ENCODE results near the gene FREY1.
A peak's percentile ranks its signal among the peaks of the same experiment; 100 is the strongest.

Gene FREY1, protein sequence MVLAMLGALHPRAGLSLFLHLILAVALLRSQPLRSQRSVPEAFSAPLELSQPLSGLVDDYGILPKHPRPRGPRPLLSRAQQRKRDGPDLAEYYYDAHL

DNA sequence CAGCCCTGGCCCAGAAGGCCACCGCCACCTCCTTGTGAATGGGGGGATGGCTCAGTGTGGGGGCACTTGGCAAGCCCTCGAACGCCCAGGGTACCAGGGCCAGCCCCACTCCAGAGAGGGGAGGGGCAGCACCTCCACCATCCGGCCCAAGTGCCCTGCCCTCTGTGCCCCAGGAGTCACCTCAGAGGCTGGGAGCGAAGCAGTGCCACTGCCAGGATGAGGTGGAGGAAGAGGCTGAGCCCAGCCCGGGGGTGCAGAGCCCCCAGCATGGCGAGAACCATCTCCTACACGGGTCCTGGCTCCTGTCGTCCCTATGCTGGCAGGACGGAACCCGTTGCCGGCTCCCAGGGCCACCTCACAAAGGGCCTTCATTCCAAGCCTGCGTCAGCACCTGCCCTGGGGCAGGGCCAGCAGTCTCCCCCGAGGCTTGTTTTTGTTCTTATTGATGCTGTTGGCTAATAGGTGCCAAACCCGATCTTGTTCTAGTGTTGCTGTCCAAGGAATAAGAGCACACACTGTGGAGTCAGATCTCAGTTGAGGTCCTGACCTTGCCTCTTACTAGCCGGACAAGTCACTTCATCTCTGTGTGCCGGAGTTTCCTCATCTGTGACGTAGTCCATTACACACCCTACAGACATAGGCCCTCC lies at the start of gene FREY1:
FREY1 (minus strand) TSS at position 307 of the 647 bp plus-strand sequence; CDS start at position 281, 26 bp downstream.
- no peak for DNase-seq

DNA sequence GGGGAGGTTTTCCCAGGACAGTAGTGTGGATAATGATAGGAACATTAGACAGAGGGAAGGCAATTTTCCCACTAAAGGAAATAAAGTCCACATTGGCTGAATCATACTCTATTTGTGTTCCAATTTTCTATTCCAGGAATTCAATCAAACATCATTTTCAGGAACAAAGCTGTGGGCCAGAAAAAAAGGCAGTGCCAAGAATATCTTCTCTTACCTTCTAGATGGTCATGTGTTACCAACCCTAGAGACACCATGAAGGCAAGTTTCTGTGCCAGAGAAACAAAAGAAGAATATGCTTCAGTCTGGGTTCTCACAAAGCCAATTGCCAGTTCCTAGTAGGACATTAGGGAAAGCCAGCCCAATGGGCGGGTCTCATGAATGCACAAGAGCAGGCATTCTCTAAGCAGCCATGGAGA lies 42.9 kb upstream of the FREY1 start:
- no peak for DNase-seq

DNA sequence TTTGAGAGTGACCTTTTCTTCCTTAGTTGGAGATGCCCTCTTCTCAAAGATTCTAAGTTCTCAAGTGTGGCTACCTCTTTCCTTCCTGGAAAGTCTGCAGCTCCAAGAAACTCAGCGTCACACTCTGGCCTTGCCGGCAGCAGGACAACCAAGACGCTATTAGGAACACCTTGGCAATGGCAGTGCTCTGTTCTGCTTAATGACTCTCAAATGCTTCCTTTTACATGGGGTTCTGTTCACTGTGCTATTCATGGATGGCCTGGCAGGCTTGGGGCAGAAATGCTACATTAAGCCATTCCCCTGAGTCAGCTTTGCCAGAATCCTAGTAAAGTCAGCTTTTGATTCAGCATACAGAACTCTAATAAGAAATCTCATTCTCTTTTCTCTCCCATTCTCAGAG lies 41.3 kb upstream of the FREY1 start:
- DNase-seq = no peak

DNA sequence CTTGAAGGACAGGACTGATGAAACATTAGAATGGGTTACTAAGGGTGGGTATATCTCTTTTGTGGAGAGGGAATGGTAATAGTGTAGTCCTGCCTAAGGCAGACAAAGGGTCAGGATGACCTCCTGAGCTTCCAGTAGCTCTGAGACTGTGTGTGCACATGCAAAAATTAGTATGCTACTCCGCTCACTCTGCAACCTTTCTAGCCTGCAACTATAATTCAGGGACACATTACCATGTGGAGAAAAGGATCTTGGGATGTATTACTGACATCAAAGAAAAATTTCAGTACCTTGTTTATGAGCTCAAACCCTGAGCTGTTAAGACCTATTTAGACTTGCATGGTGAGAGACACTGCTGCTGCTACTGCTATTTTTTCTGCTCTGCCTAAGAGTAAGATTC lies 40.8 kb upstream of the FREY1 start:
- DNase-seq = no peak

DNA sequence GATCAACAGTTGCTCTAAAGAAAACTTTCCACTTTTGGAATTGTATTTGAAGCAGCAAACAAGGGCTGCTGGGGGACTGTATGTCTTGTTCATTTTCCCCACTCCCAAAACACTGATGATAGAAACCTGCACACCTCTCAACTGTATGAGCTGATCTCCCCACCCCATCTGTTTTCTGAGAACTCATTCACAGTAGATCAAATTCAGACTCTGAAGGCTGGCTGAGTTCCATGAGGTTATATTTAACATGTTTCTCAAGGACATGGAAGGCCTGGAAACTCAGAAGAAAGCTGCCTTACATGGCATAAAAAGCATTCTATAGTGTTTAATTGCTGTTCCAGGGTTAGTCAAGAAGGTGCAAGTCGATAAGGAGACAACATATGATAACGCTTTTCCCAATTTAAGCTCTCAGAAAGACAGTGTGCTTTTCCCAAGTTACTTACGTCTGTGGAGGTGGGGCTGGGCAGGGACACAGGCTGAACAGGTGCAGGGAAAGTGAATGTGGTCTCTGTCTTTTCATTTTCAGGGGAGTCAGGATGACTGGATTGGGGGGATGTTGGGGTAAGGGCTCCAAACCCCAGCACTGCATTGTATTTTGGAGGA lies 38.4 kb upstream of the FREY1 start:
- no peak for DNase-seq

DNA sequence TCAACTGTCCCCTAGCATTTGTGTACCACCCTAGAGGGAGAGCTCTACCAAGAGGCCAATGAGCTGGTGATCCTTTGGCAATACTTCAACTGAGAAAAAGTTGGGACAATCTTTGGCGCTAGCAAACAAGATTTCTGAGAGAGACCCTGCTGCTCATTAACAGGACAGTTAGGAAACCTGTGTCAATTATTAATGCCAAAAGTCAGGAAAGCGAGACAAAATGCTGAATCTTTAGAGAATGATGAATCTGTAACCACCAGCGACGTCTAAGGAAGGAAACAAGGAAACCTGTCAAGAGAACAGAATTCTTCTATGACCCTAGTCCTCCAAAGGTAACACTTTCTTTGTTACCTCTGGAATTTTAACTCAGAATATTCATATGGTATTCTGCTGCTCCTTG lies 35.3 kb upstream of the FREY1 start:
- no peak for DNase-seq

DNA sequence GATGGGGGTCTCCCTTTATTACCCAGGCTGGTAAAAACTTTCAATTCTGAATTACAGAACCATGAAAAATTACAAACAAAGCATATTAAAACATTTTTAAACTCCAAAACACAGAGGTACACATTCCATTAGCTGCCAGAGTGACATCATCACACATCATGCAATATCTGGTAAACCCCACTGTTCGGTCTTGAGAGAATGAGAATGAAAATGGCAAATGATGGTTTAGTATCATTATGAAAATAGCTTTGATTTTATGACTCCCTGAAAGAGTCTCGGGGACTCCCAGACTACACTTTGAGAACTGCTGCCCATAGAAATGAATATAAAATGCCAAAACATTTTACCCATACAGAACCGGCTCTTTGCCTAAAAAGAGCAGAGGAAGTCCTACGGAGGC lies 34.2 kb upstream of the FREY1 start:
- no peak for DNase-seq

DNA sequence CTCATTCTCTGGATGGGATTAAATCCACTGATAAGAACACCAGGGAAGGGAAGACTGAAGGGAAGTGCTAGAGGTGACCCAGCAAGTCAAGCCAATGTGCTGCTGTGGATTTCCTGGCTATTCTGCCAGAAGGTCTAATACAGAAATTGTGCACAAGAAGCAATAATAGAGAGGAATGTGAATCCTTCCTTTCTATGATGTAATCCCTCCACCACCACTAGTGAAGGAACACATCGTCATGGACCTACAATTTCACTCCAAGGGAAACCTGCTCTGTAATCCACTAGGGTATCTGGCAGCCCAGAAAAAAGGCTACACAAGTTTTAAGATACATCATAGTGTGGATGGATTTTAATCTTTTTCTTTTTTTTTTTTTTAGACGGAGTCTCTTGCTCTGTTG lies 32.8 kb upstream of the FREY1 start:
- DNase-seq = no peak

DNA sequence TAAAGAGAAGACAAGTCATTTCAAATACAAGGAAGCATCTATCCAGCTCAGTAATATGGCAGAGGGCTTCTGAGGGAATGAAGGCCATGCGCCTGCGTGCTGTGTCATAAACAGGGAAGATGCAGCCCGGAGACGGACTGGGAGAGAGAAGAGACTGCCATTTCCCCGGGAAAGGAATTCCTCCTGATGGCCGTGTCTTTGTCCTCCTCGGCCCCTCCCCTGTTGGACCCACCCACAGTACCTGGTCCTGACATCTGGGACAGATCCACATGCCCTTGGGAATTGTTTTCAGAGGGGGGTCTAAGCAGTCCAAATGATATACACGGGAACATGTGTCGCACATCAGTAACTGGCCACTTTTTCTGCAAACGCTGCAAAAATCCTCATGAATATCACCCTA lies 30.8 kb upstream of the FREY1 start:
- DNase-seq = no peak

DNA sequence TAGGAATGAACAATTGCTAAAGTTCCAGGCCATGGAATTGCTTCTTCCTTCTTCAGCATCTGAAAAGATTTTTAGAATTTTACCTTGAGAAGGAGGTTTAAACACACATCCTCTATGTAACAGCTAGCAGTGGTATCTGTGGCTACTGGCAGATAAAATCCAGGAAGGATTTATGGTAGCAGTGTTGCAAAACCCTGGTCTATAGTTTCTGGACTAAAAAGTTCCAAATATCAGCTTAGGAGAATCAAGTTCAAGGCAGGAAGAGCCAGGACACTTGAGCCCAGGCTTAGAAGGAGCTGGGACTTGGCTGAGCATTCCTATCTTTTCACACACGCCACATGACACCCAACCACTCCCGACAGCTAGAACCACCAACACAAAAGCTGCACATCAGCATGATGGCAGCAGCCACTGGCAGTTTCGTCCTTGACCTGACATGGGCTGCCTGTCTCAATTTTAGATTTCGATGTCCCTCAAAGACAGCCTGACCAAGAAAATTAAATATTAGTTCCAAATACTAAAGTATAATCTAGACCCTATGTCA lies 29.5 kb upstream of the FREY1 start:
- DNase-seq = no peak

DNA sequence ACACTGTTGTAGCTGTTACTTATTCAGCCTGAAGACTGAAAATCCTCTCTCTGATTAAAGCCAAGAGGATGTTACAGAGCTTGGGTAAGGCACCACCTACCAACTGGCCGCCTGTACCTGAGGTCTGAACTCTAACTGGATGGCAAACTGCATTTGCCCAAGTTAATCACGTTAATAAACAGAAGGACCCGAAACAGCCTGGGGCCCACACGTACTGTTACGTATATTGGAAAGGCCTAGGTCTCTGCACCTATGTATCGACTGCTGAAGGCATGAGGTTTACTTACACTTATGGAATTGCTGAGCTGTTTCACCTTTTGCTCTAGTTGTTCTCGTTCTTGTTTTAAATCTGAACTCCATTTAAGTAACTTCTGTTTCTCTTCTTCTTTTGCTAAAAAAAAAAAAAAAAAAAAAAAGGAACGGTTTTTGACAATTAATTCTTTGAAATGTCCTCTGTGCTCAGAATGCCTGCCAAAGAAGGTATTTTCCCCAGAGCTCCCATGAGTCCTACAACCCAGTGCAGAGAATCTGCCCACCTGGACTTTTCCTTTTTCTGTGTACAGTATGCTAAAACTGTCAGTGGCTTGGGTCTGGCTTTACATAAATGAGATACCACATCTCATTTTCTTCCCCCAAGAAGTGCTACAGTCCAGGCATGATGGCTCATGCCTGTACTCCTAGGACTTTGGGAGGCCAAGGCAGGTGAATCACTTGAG lies 28.4 kb upstream of the FREY1 start:
- DNase-seq = no peak

DNA sequence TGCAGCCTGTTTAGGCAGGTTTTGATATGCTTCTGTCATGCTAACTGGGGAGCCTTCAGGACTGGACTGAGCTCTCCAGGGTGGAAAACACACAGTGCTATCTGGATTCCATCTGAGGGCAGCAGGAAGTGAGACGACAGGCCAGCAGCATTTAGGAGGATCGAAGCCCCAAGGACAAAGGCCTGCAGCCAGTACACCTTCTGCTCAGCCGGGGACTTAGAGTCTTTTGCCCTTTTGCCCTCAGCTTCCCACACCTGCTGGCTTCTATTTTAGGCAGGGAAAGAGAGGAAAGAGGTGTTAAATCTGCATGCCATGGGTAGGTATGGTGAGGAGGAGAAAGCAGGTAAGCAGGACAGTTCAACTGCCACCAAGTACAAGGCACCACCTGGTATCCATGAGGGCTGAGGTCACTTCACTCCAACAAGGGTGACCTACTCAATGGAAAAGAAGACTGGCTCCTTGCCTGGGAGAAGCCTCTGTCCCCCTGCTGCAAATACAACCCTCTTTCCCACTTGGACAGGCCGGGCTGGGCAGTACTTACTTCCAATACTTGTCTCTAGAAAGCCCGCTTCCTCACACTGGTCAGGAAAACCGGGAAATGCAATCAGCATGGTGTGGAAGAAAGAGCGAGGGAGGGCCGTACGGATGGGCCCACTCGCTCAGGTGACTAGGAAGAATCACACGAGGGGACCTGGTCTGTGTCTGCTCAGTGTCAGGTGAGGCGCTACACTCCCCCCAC lies 27.7 kb upstream of the FREY1 start:
- no peak for DNase-seq

DNA sequence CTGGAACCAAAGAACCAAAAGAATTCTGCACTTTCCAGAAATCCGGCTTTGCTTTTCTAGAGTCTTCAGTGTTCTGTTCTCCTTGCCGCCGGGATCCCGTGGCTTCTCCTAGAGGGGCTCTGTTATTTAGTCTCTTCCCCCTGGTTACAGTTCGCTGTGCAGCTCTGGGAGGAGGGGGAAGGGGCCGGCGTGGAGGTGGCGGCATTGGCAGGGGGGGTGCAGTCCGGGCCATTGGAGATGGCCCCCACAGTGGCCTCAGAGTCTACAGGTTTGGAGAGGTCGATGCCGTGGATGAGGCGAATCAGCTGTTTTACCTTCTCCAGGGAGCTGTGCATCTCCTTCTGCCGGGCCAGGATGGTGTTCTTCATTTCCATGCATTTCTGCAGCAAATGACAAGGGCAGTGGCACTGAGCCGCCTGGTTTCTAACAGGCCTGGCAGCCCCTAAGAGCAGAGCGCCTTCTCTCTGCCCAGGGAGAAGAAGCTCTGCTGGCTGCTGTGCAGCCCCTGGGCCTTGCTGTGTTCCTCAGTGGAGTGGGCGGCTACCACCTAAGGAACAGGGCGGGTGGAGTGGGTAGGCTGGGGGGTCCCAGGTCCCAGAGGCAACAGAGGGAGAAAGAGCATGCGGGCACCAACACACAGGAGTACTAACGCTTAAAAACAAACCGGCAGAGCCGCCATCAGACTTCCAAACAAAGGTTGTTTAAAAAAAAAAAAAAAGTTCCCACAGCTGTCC lies 26.9 kb upstream of the FREY1 start:
- DNase-seq = no peak

DNA sequence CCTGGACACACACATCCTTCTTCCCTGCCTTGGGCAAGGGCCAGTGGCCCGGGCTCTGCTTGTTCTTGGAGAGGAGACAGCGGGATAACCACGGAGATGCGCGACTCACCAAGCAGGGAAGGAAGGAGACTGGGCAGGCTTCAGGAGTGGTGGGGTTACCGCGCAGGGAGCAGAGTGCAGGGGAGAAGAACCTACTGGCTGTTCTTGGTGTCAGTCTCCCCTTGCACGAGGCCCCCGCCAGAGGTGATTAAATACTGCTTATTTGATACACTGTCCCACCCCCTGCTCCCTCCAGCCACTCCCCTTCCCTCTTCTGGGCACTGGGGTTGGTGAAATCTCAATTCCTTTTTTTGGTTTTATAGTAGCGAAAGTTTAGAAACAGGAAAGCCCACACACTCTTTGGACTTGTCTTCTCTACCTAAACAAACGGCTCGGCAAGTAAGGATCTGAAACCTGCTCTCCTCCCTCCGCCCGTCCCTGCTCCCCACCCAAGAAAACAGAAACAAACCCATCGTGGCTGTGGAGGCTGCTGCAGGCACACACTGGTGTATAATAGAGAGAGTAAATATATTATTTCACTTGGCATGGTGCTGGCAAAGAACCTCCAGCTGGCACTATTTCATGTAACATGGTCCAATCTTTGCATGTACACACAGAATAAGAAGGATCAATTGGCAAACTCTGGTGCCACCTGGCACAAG lies 26.2 kb upstream of the FREY1 start:
- DNase-seq = peak; percentile 43

DNA sequence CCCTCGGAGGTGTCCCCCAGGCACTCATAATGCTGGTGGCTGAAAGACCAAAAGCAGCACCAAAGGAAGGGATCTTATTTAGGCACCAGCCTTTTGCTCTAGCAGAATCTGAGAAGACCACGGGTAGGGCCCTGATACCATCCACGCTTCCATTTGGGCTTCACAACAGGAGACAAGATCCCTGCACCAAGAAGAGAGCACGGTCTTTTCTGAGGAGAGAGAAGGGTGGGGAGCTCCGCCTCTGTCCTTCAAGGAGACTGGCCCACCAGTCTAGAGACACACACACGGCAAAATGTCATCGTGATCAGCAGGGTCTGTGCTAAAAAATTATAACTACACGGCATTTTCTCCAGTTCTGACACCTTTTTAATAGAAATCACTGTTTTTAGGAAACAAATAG lies 25.1 kb upstream of the FREY1 start:
- no peak for DNase-seq

DNA sequence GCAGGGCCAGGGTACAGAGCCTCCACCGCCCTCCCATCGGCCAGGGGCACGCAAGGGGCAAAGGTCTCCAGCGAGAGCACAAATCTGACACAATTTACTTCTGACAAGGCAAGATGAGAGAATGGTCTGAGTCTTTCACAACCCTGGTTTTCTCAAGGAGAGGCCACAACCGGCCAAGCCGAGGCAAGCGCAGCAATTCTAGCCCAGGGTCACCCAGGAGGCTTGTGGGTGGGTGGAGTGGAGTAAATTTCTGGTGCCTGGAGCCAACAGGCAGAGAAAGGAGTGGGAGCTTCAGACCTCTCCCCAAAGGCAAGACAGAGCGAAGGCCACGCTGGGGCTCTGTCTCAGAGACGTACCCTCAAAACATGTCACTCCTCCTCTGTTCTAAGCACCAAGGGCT lies 24.7 kb upstream of the FREY1 start:
- no peak for DNase-seq

DNA sequence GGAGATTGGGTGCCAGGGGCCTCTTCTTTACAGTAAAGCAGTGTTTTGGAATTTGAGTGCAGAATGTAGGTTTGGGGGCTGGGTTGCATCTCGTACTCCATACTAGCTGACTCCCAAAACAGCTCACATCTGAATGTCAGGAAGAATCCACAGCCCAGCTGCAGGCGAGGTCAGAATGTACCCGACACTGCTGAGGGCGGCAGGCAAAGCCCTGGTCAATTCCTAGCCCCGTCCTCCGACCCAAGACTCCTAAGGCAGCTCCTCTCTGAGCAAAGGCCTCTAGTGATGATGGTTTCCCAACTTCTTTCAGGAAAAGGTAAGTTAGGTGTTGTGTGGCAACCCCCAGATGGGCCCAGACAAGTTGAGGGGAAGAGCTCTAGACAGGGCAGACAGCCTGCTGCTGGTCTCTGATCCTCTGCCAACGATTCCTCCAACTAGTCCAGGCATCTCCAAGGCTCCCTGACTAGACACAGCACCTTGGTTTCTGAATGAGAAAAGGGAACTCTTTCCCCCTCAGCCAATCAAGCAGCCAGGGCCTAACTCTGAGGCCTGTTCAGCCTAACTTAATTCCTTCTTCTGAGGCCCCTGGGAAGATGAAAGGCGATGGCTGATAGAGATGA lies 24.0 kb upstream of the FREY1 start:
- DNase-seq = no peak

DNA sequence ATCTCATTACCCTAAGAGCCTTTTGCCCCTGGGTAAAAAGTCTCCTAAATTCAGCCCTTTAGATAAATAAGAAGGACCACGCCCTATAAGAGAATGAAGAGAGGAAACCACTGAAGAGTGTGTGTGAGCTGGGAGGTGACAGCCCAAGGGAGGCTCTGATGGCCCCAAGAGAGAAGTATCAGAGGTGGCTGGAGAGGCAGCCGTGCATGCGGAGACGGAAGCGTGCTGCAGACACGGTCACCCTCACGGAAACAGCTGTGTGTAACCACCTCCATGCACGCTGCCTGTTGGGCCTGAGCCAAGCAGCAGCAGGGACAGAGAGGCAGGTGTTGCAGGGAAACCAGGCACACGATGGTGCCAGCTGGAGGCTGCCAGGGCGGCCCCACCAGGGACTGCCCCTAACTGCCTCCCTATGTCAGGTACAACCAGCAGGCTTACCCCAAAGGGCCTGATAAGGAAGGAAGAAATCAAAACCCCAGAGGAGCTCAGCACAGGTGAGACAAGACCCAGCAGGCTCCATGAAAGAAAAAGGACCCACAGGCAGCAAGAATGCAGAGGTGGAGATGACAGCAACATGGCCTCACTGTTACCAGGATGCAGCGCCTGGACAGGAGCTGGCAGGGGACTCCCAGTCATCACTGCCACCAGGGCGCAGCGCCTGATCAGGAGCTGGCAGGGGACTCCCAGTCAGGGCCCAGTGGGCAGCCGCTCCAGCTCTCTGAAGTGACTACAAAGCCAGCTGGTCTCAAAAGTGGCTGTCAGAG lies 23.1 kb upstream of the FREY1 start:
- no peak for DNase-seq

DNA sequence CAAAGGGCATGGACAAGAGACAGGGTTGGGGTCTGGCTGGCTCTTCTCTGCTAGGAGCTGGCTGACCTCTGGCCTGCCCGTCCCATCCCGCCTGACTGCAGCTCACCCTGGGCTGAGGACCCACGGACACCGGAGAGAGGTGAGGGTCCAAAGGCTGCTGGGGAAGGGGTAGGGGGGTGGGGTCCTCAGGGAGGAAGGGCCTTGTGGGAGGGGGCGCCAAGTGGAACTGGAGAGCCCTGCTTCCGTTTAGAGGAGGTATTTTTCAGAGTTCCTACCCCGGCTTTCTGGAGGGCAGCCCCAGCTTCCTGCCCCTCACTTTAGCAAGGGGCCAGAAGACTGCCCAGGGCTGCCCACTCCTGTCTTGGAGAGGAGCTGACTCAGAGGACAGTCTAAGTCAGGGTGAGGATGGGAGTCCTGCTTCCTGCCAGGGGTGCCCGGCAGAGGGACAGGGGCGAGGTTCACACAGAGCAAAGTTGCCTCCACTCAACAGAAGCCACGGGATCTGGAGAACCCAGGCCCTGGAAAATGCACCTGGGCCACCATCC lies 22.5 kb upstream of the FREY1 start:
- DNase-seq = no peak

DNA sequence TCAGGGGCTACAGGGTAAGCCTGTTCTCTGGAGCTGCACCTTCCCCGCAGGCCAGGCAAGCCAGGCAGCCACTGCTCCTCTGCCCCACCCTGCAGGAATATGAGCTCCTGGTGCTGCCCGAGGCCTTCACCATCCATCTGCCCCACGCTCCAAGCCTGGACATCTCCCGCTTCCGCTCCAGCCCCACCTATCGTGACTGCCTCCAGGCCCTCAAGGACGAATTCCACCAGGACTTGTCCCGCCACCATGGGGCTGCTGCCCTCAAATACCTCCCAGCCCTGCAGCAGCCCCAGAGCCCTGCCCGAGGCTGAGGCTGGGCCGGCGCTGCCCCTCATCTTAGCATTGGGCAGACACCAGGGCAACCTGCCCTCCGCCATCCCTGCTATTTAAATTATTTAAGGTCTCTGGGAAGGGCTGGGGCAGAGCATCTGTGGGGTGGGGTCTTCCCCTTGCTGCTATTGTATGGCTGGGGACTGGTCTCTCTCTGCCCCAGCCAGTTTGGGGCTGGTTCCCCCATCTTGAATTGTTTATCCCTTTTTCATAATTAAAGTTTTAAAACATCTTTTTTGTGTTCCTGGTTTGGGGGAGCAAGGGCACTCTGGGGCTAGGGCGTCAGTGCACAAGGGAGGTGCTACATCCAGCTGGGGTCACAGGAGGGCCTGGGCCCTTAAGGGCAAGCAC lies 21.6 kb upstream of the FREY1 start:
- DNase-seq = no peak
